OCI-LY1 (cell line): ENCODE measurements around the gene FBXL17.

Experiments used
- H2AFZ ChIP-seq: fragments of 200-600 bp; sonication (generic), shearing (Covaris generic); 2 replicates; pipeline ENCODE4 v1.6.0; 2014; ENCODE audit warnings: antibody characterized with exemption, mild to moderate bottlenecking, low read length
- H3F3A ChIP-seq: fragments of 200-600 bp; sonication (generic), shearing (Covaris generic); 2 replicates; pipeline ENCODE4 v1.6.0; 2014; ENCODE audit warnings: mild to moderate bottlenecking, antibody characterized with exemption, low read length, moderate library complexity; ENCODE audit not compliant: insufficient read depth
- H3K27ac ChIP-seq: fragments of 200-600 bp; sonication (generic); 2 replicates; pipeline ENCODE4 v1.5.1; 2014; ENCODE audit warnings: low read length, mixed run types, mild to moderate bottlenecking, low read depth; ENCODE audit not compliant: poor library complexity, severe bottlenecking
- H3K27me3 ChIP-seq: fragments of 200-600 bp; sonication (generic); 2 replicates; pipeline ENCODE4 v1.6.0; 2014; ENCODE audit warnings: antibody characterized with exemption, mild to moderate bottlenecking, low read length, moderate library complexity; ENCODE audit not compliant: insufficient read depth
- H3K36me3 ChIP-seq: fragments of 200-600 bp; sonication (generic); 2 replicates; pipeline ENCODE4 v1.6.1; 2014; ENCODE audit warnings: mild to moderate bottlenecking, antibody characterized with exemption, low read length, moderate library complexity, mixed read lengths; ENCODE audit not compliant: insufficient read depth
- H3K4me1 ChIP-seq: fragments of 200-600 bp; sonication (generic); 2 replicates; pipeline ENCODE4 v1.5.1; 2014; ENCODE audit warnings: mild to moderate bottlenecking, low read length, moderate library complexity; ENCODE audit not compliant: insufficient read depth, severe bottlenecking
- H3K4me2 ChIP-seq: fragments of 200-600 bp; sonication (generic), shearing (Covaris generic); 2 replicates; pipeline ENCODE4 v1.6.1; 2014; ENCODE audit warnings: low read length
- H3K4me3 ChIP-seq: fragments of 200-600 bp; sonication (generic); 2 replicates; pipeline ENCODE4 v1.5.1; 2014; ENCODE audit warnings: low read length, low read depth, mild to moderate bottlenecking, mixed read lengths; ENCODE audit not compliant: poor library complexity, severe bottlenecking
- H3K79me2 ChIP-seq: fragments of 200-600 bp; shearing (Covaris generic); 2 replicates; pipeline ENCODE4 v1.6.1; 2016; ENCODE audit warnings: mixed run types, low read length, mixed read lengths; ENCODE audit not compliant: insufficient read depth
- H3K9ac ChIP-seq: fragments of 200-600 bp; sonication (generic), shearing (Covaris generic); 2 replicates; pipeline ENCODE4 v1.6.1; 2014; ENCODE audit warnings: mild to moderate bottlenecking, low read length, mixed read lengths
- H3K9me2 ChIP-seq: fragments of 200-600 bp; sonication (generic), shearing (Covaris generic); 2 replicates; pipeline ENCODE4 v1.6.1; 2014; ENCODE audit warnings: low read depth, mild to moderate bottlenecking, low read length, mixed read lengths
- H3K9me3 ChIP-seq: fragments of 200-600 bp; shearing (Covaris generic); 2 replicates; pipeline ENCODE4 v1.6.1; 2014; ENCODE audit warnings: low read length, mixed read lengths
- H4K20me1 ChIP-seq: fragments of 200-600 bp; sonication (generic), shearing (Covaris generic); 2 replicates; pipeline ENCODE4 v1.6.0; 2016; ENCODE audit warnings: mild to moderate bottlenecking, low read length; ENCODE audit not compliant: insufficient read depth
- CTCF ChIP-seq: fragments of 200-600 bp; sonication (generic), shearing (Covaris generic); IDR thresholded peaks from 2 replicates; pipeline ENCODE4 v1.5.1; 2017; ENCODE audit warnings: mild to moderate bottlenecking, antibody characterized with exemption, low read length, moderate library complexity, mixed read lengths
- EZH2 ChIP-seq: fragments of 200-600 bp; sonication (generic), shearing (Covaris generic); IDR thresholded peaks from 2 replicates; pipeline ENCODE4 v1.8.0; 2017; ENCODE audit warnings: borderline replicate concordance, mixed run types, mild to moderate bottlenecking, antibody characterized with exemption, low read length, moderate library complexity, mixed read lengths

Gene FBXL17

GRCh38 chr5:107926121-107926520 lies 455.8 kb downstream of the FBXL17 start:
- H4K20me1 ChIP-seq, result no peaks in the 10 kb centered on the region
- no peak overlapping the region for H3K4me3 ChIP-seq
- H3K27me3 ChIP-seq, result no peaks in the 10 kb centered on the region
- no peaks in the 10 kb centered on the region for H3K9me3 ChIP-seq
- H3K4me1 ChIP-seq, result no peaks in the 10 kb centered on the region
- no peaks in the 10 kb centered on the region for H3K9me2 ChIP-seq
- no peak overlapping the region for H3K9ac ChIP-seq
- no peak overlapping the region for H3K4me2 ChIP-seq
- H3F3A ChIP-seq, result no peaks in the 10 kb centered on the region
- no peaks in the 10 kb centered on the region for H3K36me3 ChIP-seq
- no peaks in the 10 kb centered on the region for H3K79me2 ChIP-seq
- no peak overlapping the region for H3K27ac ChIP-seq
- H2AFZ ChIP-seq, result no peak overlapping the region
- TF ChIP-seq EZH2 (no peak), CTCF (no peak)

- Histone ChIP-seq H3F3A (no peaks in the 10 kb centered on the region), H3K4me2 (no peak overlapping the region), H3K27ac (no peak overlapping the region), H3K36me3 (no peaks in the 10 kb centered on the region), H2AFZ (no peak overlapping the region), H3K9me2 (no peaks in the 10 kb centered on the region), H4K20me1 (no peaks in the 10 kb centered on the region), H3K4me1 (no peaks in the 10 kb centered on the region), H3K9ac (no peak overlapping the region), H3K9me3 (no peaks in the 10 kb centered on the region), H3K4me3 (no peak overlapping the region), H3K79me2 (no peaks in the 10 kb centered on the region), H3K27me3 (no peaks in the 10 kb centered on the region)
- no peak for TF ChIP-seq CTCF
- no peak for TF ChIP-seq EZH2
Measured at GRCh38 chr5:107925200-107925599, 456.7 kb downstream of the FBXL17 start.

DNA sequence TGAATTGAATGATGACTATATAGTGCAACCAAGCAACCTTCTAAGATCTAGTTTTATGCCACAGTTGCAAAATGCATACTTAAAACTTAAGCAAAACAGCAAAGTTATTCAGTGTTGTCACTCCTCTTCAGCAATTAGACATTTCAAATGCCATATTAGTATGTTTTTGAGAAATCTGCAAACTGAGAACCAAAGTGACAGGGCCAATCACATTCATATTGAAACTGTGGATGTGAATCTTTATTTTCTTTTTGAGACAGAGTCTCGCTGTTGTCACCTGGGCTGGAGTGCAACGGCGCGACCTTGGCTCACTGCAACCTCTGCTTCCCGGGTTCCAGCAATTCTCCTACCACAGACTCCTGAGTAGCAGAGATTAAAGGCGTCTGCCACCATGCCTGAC lies 461.9 kb downstream of the FBXL17 start:
- H3K79me2 ChIP-seq, result no peaks in the 10 kb centered on the region
- H3K4me2 ChIP-seq, result no peak overlapping the region
- no peaks in the 10 kb centered on the region for H3K27me3 ChIP-seq
- no peaks in the 10 kb centered on the region for H3F3A ChIP-seq
- no peaks in the 10 kb centered on the region for H3K36me3 ChIP-seq
- H3K27ac ChIP-seq, result no peak overlapping the region
- TF ChIP-seq CTCF, result no peak
- TF ChIP-seq EZH2, result no peak
- H3K4me1 ChIP-seq, result no peaks in the 10 kb centered on the region
- no peaks in the 10 kb centered on the region for H4K20me1 ChIP-seq
- H3K9ac ChIP-seq, result no peak overlapping the region
- no peaks in the 10 kb centered on the region for H3K9me3 ChIP-seq
- H2AFZ ChIP-seq, result no peak overlapping the region
- no peaks in the 10 kb centered on the region for H3K9me2 ChIP-seq
- H3K4me3 ChIP-seq, result no peak overlapping the region
